K562 (cell line): Measurements from ENCODE around the gene NRCAM. TPM values are rescaled to one million over a fixed set of nuclear protein-coding genes. Genes with fewer than 3 reads are reported as not detected.
A peak's percentile ranks its signal among the peaks of the same experiment; 100 is the strongest.

Experiments used
- ARHGAP35 ChIP-seq: fragments of 450-650 bp; IDR thresholded peaks from 2 replicates; pipeline ENCODE4 v1.6.1; 2018; ENCODE audit not compliant: partially characterized antibody
- ARID1B ChIP-seq: fragments of 450-650 bp; IDR thresholded peaks from 2 replicates; pipeline ENCODE4 v1.6.1; 2016; ENCODE audit warnings: antibody characterized with exemption, mild to moderate bottlenecking, inconsistent platforms
- CBFB ChIP-seq: sonication (generic); formaldehyde crosslinking; IDR thresholded peaks from 2 replicates; pipeline ENCODE4 v1.4.0; 2020; ENCODE audit warnings: mild to moderate bottlenecking, missing genetic modification reagents
- HLTF ChIP-seq: fragments of 450-650 bp; IDR thresholded peaks from 2 replicates; pipeline ENCODE4 v1.6.1; 2016
- LARP7 ChIP-seq: fragments of 450-650 bp; IDR thresholded peaks from 2 replicates; pipeline ENCODE4 v1.6.1; 2016
- NR2F6 ChIP-seq: fragments of 450-650 bp; formaldehyde crosslinking; IDR thresholded peaks from 2 replicates; pipeline ENCODE4 v1.4.0; 2020; ENCODE audit warnings: mild to moderate bottlenecking
- PATZ1 ChIP-seq: fragments of 250-450 bp; sonication (Bioruptor Pico); IDR thresholded peaks from 2 replicates; pipeline ENCODE4 v1.5.0; 2020; ENCODE audit warnings: mild to moderate bottlenecking, borderline replicate concordance
- PCBP1 ChIP-seq: fragments of 200-400 bp; formaldehyde crosslinking; IDR thresholded peaks from 2 replicates; pipeline ENCODE4 v1.6.1; 2018; ENCODE audit warnings: mild to moderate bottlenecking, low read depth, low read length; ENCODE audit not compliant: poor library complexity, severe bottlenecking
- PHF20 ChIP-seq: fragments of 450-650 bp; IDR thresholded peaks from 2 replicates; pipeline ENCODE4 v1.6.1; 2018; ENCODE audit not compliant: partially characterized antibody
- RFX5 ChIP-seq: IDR thresholded peaks from 2 replicates; pipeline ENCODE4 v1.6.1; 2011; ENCODE audit warnings: low read depth, mild to moderate bottlenecking, improper control_type of control experiment, low read length
- RHOXF2B ChIP-seq: fragments of 250-450 bp; sonication (Bioruptor Pico); conservative IDR thresholded peaks from 2 replicates; pipeline ENCODE4 v1.5.1; 2021
- SRSF7 ChIP-seq: fragments of 200-400 bp; formaldehyde crosslinking; optimal IDR thresholded peaks from 2 replicates; pipeline ENCODE3; 2017; ENCODE audit warnings: mild to moderate bottlenecking, low read depth, low read length
- ZBTB17 ChIP-seq: fragments of 450-650 bp; formaldehyde crosslinking; IDR thresholded peaks from 2 replicates; pipeline ENCODE4 v1.4.0; 2020; ENCODE audit warnings: mild to moderate bottlenecking
- ZFP91 ChIP-seq: sonication (generic); formaldehyde crosslinking; IDR thresholded peaks from 2 replicates; pipeline ENCODE4 v1.8.0; 2022; ENCODE audit warnings: mild to moderate bottlenecking, missing genetic modification reagents
- ZNF24 ChIP-seq: fragments of 450-650 bp; IDR thresholded peaks from 2 replicates; pipeline ENCODE4 v1.6.1; 2016
- ZNF384 ChIP-seq: IDR thresholded peaks from 2 replicates; pipeline ENCODE4 v1.6.1; 2012; ENCODE audit warnings: low read depth, low read length, improper control_type of control experiment
- ZNF408 ChIP-seq: fragments of 250-450 bp; sonication (Bioruptor Pico); IDR thresholded peaks from 2 replicates; pipeline ENCODE4 v1.4.0; 2020; ENCODE audit warnings: low read depth, mild to moderate bottlenecking, moderate library complexity
- ZNF551 ChIP-seq: fragments of 250-450 bp; sonication (Bioruptor Pico); IDR thresholded peaks from 2 replicates; pipeline ENCODE4 v1.5.0; 2021; ENCODE audit warnings: mild to moderate bottlenecking, moderate library complexity
- ZNF584 ChIP-seq: fragments of 200-800 bp; sonication (Bioruptor generic); IDR thresholded peaks from 2 replicates; pipeline ENCODE4 v1.6.1; 2016; ENCODE audit warnings: low read depth, mild to moderate bottlenecking, missing genetic modification characterization, missing compliant biosample characterization
- polyA plus RNA-seq, 8 experiments: library from polyadenylated mRNA; depleted of rRNA in 4 of 8; stranded (reverse) in 5 of 8; unstranded in 3 of 8; fragments of >200 nt; fragmentation: Nextera tagmentation in 2 of 8; fragmentation: Illumina TruSeq in 1 of 8; extraction: Ambion mirVana in 2 of 8; extraction: Trizol in 1 of 8; gene quantifications; 2 replicates each; pipeline versions ENCODE4 v1.2.1 to v1.2.3, GENCODE V29; 2011 to 2014; ENCODE audit warnings: inconsistent platforms in 1 of 8, missing spikeins in 1 of 8
- total RNA-seq, 7 experiments: library from RNA; depleted of rRNA in 6 of 7; stranded (reverse); fragments of >200 nt in 6 of 7; fragmentation: Illumina TruSeq in 2 of 7; extraction: Trizol in 2 of 7; gene quantifications; 2 replicates each; pipeline versions ENCODE4 v1.2.1 to v1.2.3, GENCODE V29; 2011 to 2021; ENCODE audit warnings: low replicate concordance in 1 of 7
- TF ChIP-seq, protein P1 (sequence below), 2 experiments: IDR thresholded peaks in 1 of 2; conservative IDR thresholded peaks in 1 of 2; 2 replicates each; pipeline ENCODE4 v1.6.1; 2016; ENCODE audit warnings: low read depth in 2 of 2, mild to moderate bottlenecking in 1 of 2, missing compliant biosample characterization in 1 of 2, missing genetic modification characterization in 1 of 2, moderate library complexity in 1 of 2
- TF ChIP-seq, protein P2 (sequence below), 2 experiments: IDR thresholded peaks; 2 replicates each; pipeline ENCODE4 v1.6.1; 2011; ENCODE audit warnings: borderline replicate concordance in 1 of 2, control low read depth in 1 of 2, low read depth in 1 of 2, low read length in 1 of 2, mild to moderate bottlenecking in 1 of 2, mixed read lengths in 1 of 2, moderate library complexity in 1 of 2; ENCODE audit not compliant: insufficient read depth in 1 of 2, insufficient read length in 1 of 2, poor library complexity in 1 of 2, severe bottlenecking in 1 of 2; ENCODE audit errors: extremely low read depth in 1 of 2

The NRCAM gene
- total and polyA plus RNA-seq, 9 of the 15 experiments (the other 6 are each of a cell fraction or from before 2014, with no cell fraction given): 0.03 to 0.54 (median 0.12) TPM; not detected in 1

DNA sequence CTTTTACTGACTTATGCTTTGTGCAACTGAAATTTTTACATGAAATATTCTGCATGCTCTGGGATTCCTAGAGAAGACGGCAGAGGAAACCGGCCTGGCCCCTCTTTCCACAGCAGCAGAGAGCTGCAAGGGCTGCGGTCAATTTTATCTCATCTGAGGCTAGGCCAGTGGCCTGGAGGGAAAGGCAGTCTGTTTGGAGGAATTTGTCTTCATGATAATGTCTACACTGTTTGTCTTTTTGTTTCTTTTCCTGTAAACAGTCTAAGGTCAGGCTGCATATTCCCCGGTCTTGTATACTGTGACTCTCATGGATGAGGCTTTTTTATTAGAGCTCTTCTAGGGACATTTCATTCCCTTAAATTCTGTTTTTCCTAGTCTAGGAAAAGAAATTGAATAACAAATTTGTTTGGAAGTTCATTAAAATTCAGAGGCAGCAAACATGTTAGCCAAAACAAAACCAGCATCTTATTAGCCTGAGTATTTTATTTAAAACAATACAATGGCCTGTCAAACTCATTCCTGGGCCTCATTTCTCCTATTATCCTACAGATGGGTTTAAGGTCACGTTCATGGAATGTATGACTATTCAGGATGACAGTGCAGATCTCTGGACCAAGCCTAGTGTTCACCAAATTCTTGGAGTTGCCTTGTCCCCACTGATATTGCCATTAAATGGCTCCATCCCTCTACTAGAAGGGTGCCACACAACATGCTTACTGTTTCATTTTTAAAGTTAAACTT is 352.5 kb downstream of the NRCAM start (continued):
- TF ChIP-seq SRSF7 (no peak), RHOXF2B (CRISPR knock-in tag) (no peak), LARP7 (no peak), PCBP1 (no peak), NR2F6 (CRISPR knock-in tag) (no peak), ZNF408 (CRISPR knock-in tag) (no peak), ZNF24 (no peak), ZNF384 (no peak), ZBTB17 (CRISPR knock-in tag) (no peak), PATZ1 (CRISPR knock-in tag) (0 out of 2 replicates have a peak, but pooled peaks have one; percentile 6), HLTF (no peak), ZFP91 (CRISPR knock-in tag) (no peak), RFX5 (no peak), PHF20 (no peak), CBFB (CRISPR knock-in tag) (no peak), ZNF551 (CRISPR knock-in tag) (no peak), ARID1B (peak; percentile 82), ZNF584 (CRISPR knock-in tag) (0 out of 2 replicates have a peak, but pooled peaks have one; percentile 34), ARHGAP35 (no peak)
- TF ChIP-seq, protein P1, sequence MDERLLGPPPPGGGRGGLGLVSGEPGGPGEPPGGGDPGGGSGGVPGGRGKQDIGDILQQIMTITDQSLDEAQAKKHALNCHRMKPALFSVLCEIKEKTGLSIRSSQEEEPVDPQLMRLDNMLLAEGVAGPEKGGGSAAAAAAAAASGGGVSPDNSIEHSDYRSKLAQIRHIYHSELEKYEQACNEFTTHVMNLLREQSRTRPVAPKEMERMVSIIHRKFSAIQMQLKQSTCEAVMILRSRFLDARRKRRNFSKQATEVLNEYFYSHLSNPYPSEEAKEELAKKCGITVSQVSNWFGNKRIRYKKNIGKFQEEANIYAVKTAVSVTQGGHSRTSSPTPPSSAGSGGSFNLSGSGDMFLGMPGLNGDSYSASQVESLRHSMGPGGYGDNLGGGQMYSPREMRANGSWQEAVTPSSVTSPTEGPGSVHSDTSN (CRISPR knock-in tag; IDR thresholded peaks at IDR 0.05; ENCODE audit: low read depth): no peak
- TF ChIP-seq, protein P1 (tag; conservative IDR thresholded peaks at IDR 0.05; ENCODE audit: low read depth): no peak
- TF ChIP-seq, protein P2, sequence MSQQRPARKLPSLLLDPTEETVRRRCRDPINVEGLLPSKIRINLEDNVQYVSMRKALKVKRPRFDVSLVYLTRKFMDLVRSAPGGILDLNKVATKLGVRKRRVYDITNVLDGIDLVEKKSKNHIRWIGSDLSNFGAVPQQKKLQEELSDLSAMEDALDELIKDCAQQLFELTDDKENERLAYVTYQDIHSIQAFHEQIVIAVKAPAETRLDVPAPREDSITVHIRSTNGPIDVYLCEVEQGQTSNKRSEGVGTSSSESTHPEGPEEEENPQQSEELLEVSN (IDR thresholded peaks at IDR 0.05; ENCODE audit: borderline replicate concordance in 1 of 2, extremely low read depth in 1 of 2, insufficient read depth in 1 of 2, insufficient read length in 1 of 2, low read depth in 1 of 2, low read length in 1 of 2, poor library complexity in 1 of 2, severe bottlenecking in 1 of 2): peak in 1 of 2 experiments; percentile 35
